ENCODE results near the gene ARHGAP15.

GRCh38 chr2:143499061-143499460, 369.8 kb downstream of the ARHGAP15 start:
- TF ChIP-seq FOXA1 (IDR thresholded peaks at IDR 0.05) (no peak), SP1 (IDR thresholded peaks at IDR 0.05) (no peak), YY1 (IDR thresholded peaks at IDR 0.05) (no peak), CTCF (IDR thresholded peaks at IDR 0.05; ENCODE audit: low read depth, low read length, missing input control) (no peak), TAF1 (conservative IDR thresholded peaks at IDR 0.05) (no peak), JUND (IDR thresholded peaks at IDR 0.05) (no peak), FOXA2 (IDR thresholded peaks at IDR 0.05) (no peak), GABPA (IDR thresholded peaks at IDR 0.05 in 1 of 2, conservative IDR thresholded peaks at IDR 0.05 in 1 of 2) (no peak)
- TF ChIP-seq, protein P1, sequence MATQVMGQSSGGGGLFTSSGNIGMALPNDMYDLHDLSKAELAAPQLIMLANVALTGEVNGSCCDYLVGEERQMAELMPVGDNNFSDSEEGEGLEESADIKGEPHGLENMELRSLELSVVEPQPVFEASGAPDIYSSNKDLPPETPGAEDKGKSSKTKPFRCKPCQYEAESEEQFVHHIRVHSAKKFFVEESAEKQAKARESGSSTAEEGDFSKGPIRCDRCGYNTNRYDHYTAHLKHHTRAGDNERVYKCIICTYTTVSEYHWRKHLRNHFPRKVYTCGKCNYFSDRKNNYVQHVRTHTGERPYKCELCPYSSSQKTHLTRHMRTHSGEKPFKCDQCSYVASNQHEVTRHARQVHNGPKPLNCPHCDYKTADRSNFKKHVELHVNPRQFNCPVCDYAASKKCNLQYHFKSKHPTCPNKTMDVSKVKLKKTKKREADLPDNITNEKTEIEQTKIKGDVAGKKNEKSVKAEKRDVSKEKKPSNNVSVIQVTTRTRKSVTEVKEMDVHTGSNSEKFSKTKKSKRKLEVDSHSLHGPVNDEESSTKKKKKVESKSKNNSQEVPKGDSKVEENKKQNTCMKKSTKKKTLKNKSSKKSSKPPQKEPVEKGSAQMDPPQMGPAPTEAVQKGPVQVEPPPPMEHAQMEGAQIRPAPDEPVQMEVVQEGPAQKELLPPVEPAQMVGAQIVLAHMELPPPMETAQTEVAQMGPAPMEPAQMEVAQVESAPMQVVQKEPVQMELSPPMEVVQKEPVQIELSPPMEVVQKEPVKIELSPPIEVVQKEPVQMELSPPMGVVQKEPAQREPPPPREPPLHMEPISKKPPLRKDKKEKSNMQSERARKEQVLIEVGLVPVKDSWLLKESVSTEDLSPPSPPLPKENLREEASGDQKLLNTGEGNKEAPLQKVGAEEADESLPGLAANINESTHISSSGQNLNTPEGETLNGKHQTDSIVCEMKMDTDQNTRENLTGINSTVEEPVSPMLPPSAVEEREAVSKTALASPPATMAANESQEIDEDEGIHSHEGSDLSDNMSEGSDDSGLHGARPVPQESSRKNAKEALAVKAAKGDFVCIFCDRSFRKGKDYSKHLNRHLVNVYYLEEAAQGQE (IDR thresholded peaks at IDR 0.05): no peak
- TF ChIP-seq, protein P2, sequence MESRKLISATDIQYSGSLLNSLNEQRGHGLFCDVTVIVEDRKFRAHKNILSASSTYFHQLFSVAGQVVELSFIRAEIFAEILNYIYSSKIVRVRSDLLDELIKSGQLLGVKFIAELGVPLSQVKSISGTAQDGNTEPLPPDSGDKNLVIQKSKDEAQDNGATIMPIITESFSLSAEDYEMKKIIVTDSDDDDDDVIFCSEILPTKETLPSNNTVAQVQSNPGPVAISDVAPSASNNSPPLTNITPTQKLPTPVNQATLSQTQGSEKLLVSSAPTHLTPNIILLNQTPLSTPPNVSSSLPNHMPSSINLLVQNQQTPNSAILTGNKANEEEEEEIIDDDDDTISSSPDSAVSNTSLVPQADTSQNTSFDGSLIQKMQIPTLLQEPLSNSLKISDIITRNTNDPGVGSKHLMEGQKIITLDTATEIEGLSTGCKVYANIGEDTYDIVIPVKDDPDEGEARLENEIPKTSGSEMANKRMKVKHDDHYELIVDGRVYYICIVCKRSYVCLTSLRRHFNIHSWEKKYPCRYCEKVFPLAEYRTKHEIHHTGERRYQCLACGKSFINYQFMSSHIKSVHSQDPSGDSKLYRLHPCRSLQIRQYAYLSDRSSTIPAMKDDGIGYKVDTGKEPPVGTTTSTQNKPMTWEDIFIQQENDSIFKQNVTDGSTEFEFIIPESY (IDR thresholded peaks at IDR 0.05): no peak
- TF ChIP-seq, protein P3, sequence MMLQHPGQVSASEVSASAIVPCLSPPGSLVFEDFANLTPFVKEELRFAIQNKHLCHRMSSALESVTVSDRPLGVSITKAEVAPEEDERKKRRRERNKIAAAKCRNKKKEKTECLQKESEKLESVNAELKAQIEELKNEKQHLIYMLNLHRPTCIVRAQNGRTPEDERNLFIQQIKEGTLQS (IDR thresholded peaks at IDR 0.05): no peak

Data from liver (tissue), 3 donors.